ENCODE results near the gene BTG2.

- TF ChIP-seq SREBF2 (IDR thresholded peaks at IDR 0.05) (no peak), HDAC2 (IDR thresholded peaks at IDR 0.05) (no peak), RFX5 (IDR thresholded peaks at IDR 0.05) (no peak), CTCF (IDR thresholded peaks at IDR 0.05) (no peak), FOXS1 (CRISPR knock-in tag; IDR thresholded peaks at IDR 0.05) (no peak), MAX (IDR thresholded peaks at IDR 0.05) (no peak), SMC3 (IDR thresholded peaks at IDR 0.05) (no peak), MYC (IDR thresholded peaks at IDR 0.05; ENCODE audit: borderline replicate concordance, low read length) (no peak), ZC3H11A (IDR thresholded peaks at IDR 0.05) (no peak), EP300 (IDR thresholded peaks at IDR 0.05) (no peak), RAD21 (conservative IDR thresholded peaks at IDR 0.05 in 1 of 2, IDR thresholded peaks at IDR 0.05 in 1 of 2) (no peak), HMGXB4 (CRISPR knock-in tag; IDR thresholded peaks at IDR 0.05; ENCODE audit: borderline replicate concordance) (no peak)
These were observed 18.3 kb downstream of the BTG2 start for GRCh38 chr1:203323587-203323986.

All from A549 (cell line).